Measurements from ENCODE around the gene XYLT1.
"Not testable (repeated sequence)": the region's sequence is repeated elsewhere in the genome, so short reads cannot be mapped to it uniquely, and the experiment has no call there.

Gene XYLT1

GRCh38 chr16:17338244-17338643, 132.5 kb downstream of the XYLT1 start:
- DNase-seq (ENCODE audit: low read depth, low spot score), result no peak

- no peak for DNase-seq (ENCODE audit: low read depth, low spot score)
These were observed 134.2 kb downstream of the XYLT1 start for GRCh38 chr16:17336530-17336900.

GRCh38 chr16:17335826-17336529, 134.8 kb downstream of the XYLT1 start:
- no peak for DNase-seq (ENCODE audit: low read depth, low spot score)

- not testable (repeated sequence) for DNase-seq (ENCODE audit: low read depth, low spot score)
These were observed 135.4 kb downstream of the XYLT1 start for GRCh38 chr16:17335406-17335805.

GRCh38 chr16:17334096-17334495, 136.7 kb downstream of the XYLT1 start:
- DNase-seq (ENCODE audit: low read depth, low spot score), result no peak

GRCh38 chr16:17333229-17333628, 137.5 kb downstream of the XYLT1 start:
- no peak for DNase-seq (ENCODE audit: low read depth, low spot score)

GRCh38 chr16:17331991-17332390, 138.8 kb downstream of the XYLT1 start:
- DNase-seq (ENCODE audit: low read depth, low spot score), result no peak

- no peak for DNase-seq (ENCODE audit: low read depth, low spot score)
These were observed 139.6 kb downstream of the XYLT1 start for GRCh38 chr16:17331071-17331607.

- no peak for DNase-seq (ENCODE audit: low read depth, low spot score)
These were observed 140.7 kb downstream of the XYLT1 start for GRCh38 chr16:17330044-17330443.

GRCh38 chr16:17329391-17329790, 141.4 kb downstream of the XYLT1 start:
- DNase-seq (ENCODE audit: low read depth, low spot score), result no peak

- no peak for DNase-seq (ENCODE audit: low read depth, low spot score)
These were observed 141.8 kb downstream of the XYLT1 start for GRCh38 chr16:17328932-17329331.

- DNase-seq (ENCODE audit: low read depth, low spot score), result no peak
These were observed 143.0 kb downstream of the XYLT1 start for GRCh38 chr16:17327664-17328335.

GRCh38 chr16:17325476-17326143, 145.2 kb downstream of the XYLT1 start:
- no peak for DNase-seq (ENCODE audit: low read depth, low spot score)

GRCh38 chr16:17324451-17324850, 146.3 kb downstream of the XYLT1 start:
- no peak for DNase-seq (ENCODE audit: low read depth, low spot score)

GRCh38 chr16:17323171-17323570, 147.6 kb downstream of the XYLT1 start:
- no peak for DNase-seq (ENCODE audit: low read depth, low spot score)

GRCh38 chr16:17321824-17322223, 148.9 kb downstream of the XYLT1 start:
- no peak for DNase-seq (ENCODE audit: low read depth, low spot score)

GRCh38 chr16:17320009-17320408, 150.8 kb downstream of the XYLT1 start:
- DNase-seq (ENCODE audit: low read depth, low spot score), result no peak

GRCh38 chr16:17318238-17318637, 152.5 kb downstream of the XYLT1 start:
- DNase-seq (ENCODE audit: low read depth, low spot score), result no peak

GRCh38 chr16:17316005-17316404, 154.8 kb downstream of the XYLT1 start:
- DNase-seq (ENCODE audit: low read depth, low spot score), result no peak

GRCh38 chr16:17313793-17314547, 156.8 kb downstream of the XYLT1 start:
- DNase-seq (ENCODE audit: low read depth, low spot score), result no peak

GRCh38 chr16:17313085-17313611, 157.6 kb downstream of the XYLT1 start:
- DNase-seq (ENCODE audit: low read depth, low spot score), result no peak
